Activated T-cell treated with anti-CD3 and anti-CD28 coated beads for 1 hour (primary cell): ENCODE data around the gene CNKSR1.
A peak's percentile ranks its signal among the peaks of the same experiment; 100 is the strongest.
"Not testable (repeated sequence)": the region's sequence is repeated elsewhere in the genome, so short reads cannot be mapped to it uniquely, and the experiment has no call there.

ENCODE experiments used
- DNase-seq: peaks from one replicate; pipeline ENCODE4 v3.0.0-alpha.2; 2020; ENCODE audit warnings: low read depth

Gene CNKSR1

GRCh38 chr1:26230682-26231081 lies 53.4 kb downstream of the CNKSR1 start:
- DNase-seq, result not testable (repeated sequence)

- DNase-seq, result peak; percentile 96
Observed at GRCh38 chr1:26233903-26234643, 56.8 kb downstream of the CNKSR1 start, which contains the start of gene CEP85. CEP85 (plus strand) TSS chr1:26234200; CDS start chr1:26239784, 5,584 bp downstream.

GRCh38 chr1:26234644-26235370 lies 57.5 kb downstream of the CNKSR1 start:
- no peak for DNase-seq

- DNase-seq, result no peak
Observed at GRCh38 chr1:26237230-26237966, 60.1 kb downstream of the CNKSR1 start.
